HepG2 (cell line): ENCODE data around the gene VRK3. TPM values are rescaled to one million over a fixed set of nuclear protein-coding genes. Genes with fewer than 3 reads are reported as not detected.

Experiments
- ATAC-seq: fragments of 200-7000 bp; cut with Tn5 transposase; 3 replicates; pipeline ENCODE4 v1.9.1; 2020; ENCODE audit warnings: mild to moderate bottlenecking, moderate library complexity
- BruUV-seq: library from RNA; stranded (reverse); fragments of 400-500 nt; replicated peaks from 2 replicates; lab custom pipeline; 2021; lab: Mats Ljungman, UMichigan
- CTCF ChIA-PET: fragments of 300-600 bp; formaldehyde crosslinking; extraction: SDS; loops from one replicate; lab custom pipeline; 2021; ENCODE audit warnings: low total read pairs, inconsistent platforms, low intra/inter-chr PET ratio; lab: Yijun Ruan, JAX
- POLR2A ChIA-PET: fragments of 350-600 bp; sonication (Branson Sonifier 250); formaldehyde crosslinking; loops from one replicate; lab custom pipeline; 2020; ENCODE audit warnings: antibody characterized with exemption, inconsistent platforms; lab: Yijun Ruan, JAX
- DNase-seq: peaks from one replicate; pipeline ENCODE4 v3.0.0-alpha.2; 2015; ENCODE audit warnings: low spot score
- FAIRE-seq: peaks from 3 replicates; lab custom pipeline; 2011; peaks lifted over from hg19 to GRCh38; lab: Jason Lieb, UNC
- H2AFZ ChIP-seq: one replicate; pipeline ENCODE4 v1.6.1; 2011; ENCODE audit warnings: low read length, inconsistent platforms
- H3K27ac ChIP-seq: fragments of 300-600 bp; 3 replicates; pipeline ENCODE4 v1.8.0; 2011; ENCODE audit warnings: mixed run types, mild to moderate bottlenecking, mixed read lengths, low read length, inconsistent platforms; ENCODE audit not compliant: insufficient read depth; ENCODE audit errors: extremely low read length
- H3K27me3 ChIP-seq, 2 experiments: fragments of 200-600 bp in 1 of 2; 2 replicates in 1 of 2; 3 replicates in 1 of 2; pipeline versions ENCODE4 v1.6.0 to v1.8.0; 2011; ENCODE audit warnings: low read length in 2 of 2, mild to moderate bottlenecking in 2 of 2, moderate library complexity in 2 of 2, inconsistent platforms in 1 of 2; ENCODE audit not compliant: insufficient read depth in 2 of 2, control insufficient read depth in 1 of 2
- H3K36me3 ChIP-seq, 2 experiments: fragments of 200-600 bp in 1 of 2; replicated peaks in 1 of 2; 2 replicates in 1 of 2; 3 replicates in 1 of 2; pipeline versions ENCODE4 v1.5.1 to v1.8.0; 2011; ENCODE audit warnings: low read length in 2 of 2, inconsistent platforms in 1 of 2; ENCODE audit not compliant: insufficient read depth in 2 of 2, control insufficient read depth in 1 of 2
- H3K4me1 ChIP-seq: 2 replicates; pipeline ENCODE4 v1.5.1; 2012; ENCODE audit warnings: low read length, inconsistent platforms; ENCODE audit not compliant: insufficient read depth
- H3K4me2 ChIP-seq: 2 replicates; pipeline ENCODE4 v1.6.0; 2011; ENCODE audit warnings: low read depth, low read length, inconsistent platforms
- H3K4me3 ChIP-seq, 3 experiments: fragments of 200-600 bp in 1 of 3; sonication (generic), shearing (Covaris generic) in 1 of 3; replicated peaks in 1 of 3; 2 replicates each; pipeline ENCODE4 v1.5.1; 2011 to 2016; ENCODE audit warnings: low read length in 3 of 3, inconsistent platforms in 2 of 3, low read depth in 2 of 3, mild to moderate bottlenecking in 2 of 3, control low read depth in 1 of 3, mixed read lengths in 1 of 3; ENCODE audit not compliant: insufficient read depth in 1 of 3
- H3K79me2 ChIP-seq: one replicate; pipeline ENCODE4 v1.6.1; 2011; ENCODE audit warnings: low read length, inconsistent platforms; ENCODE audit not compliant: insufficient read depth
- H3K9ac ChIP-seq: 2 replicates; pipeline ENCODE4 v1.6.0; 2011; ENCODE audit warnings: mild to moderate bottlenecking, low read depth, low read length, inconsistent platforms; ENCODE audit not compliant: insufficient read depth
- H3K9me3 ChIP-seq: 2 replicates; pipeline ENCODE4 v1.5.1; 2012; ENCODE audit warnings: mild to moderate bottlenecking, low read length
- H4K20me1 ChIP-seq: 2 replicates; pipeline ENCODE4 v1.6.0; 2011; ENCODE audit warnings: inconsistent platforms, mild to moderate bottlenecking, low read length, moderate library complexity; ENCODE audit not compliant: insufficient read depth
- MAFF ChIP-seq: IDR thresholded peaks from 2 replicates; pipeline ENCODE4 v1.6.1; 2011; ENCODE audit warnings: low read depth, low read length, improper control_type of control experiment
- MAFK ChIP-seq, 2 experiments: IDR thresholded peaks in 1 of 2; conservative IDR thresholded peaks in 1 of 2; 2 replicates each; pipeline ENCODE4 v1.6.1; 2011; ENCODE audit warnings: improper control_type of control experiment in 2 of 2, low read length in 2 of 2
- MYNN ChIP-seq: sonication (generic); formaldehyde crosslinking; IDR thresholded peaks from 2 replicates; pipeline ENCODE4 v1.4.0; 2020; ENCODE audit warnings: mild to moderate bottlenecking, low read depth, missing genetic modification reagents
- NKX3-1 ChIP-seq: sonication (generic); formaldehyde crosslinking; IDR thresholded peaks from 2 replicates; pipeline ENCODE4 v1.5.0; 2020; ENCODE audit warnings: missing genetic modification reagents
- PHB2 ChIP-seq: fragments of 450-650 bp; IDR thresholded peaks from 2 replicates; pipeline ENCODE4 v1.6.1; 2018; ENCODE audit not compliant: partially characterized antibody
- SNAI1 ChIP-seq: sonication (generic); formaldehyde crosslinking; IDR thresholded peaks from 2 replicates; pipeline ENCODE4 v1.5.0; 2020; ENCODE audit warnings: mild to moderate bottlenecking, missing genetic modification reagents, borderline replicate concordance
- ZFAT ChIP-seq: sonication (generic); formaldehyde crosslinking; conservative IDR thresholded peaks from 2 replicates; pipeline ENCODE4 v1.8.1; 2023; ENCODE audit warnings: missing genetic modification reagents, inconsistent platforms
- ZNF263 ChIP-seq: sonication (generic); formaldehyde crosslinking; IDR thresholded peaks from 2 replicates; pipeline ENCODE4 v1.4.0; 2020; ENCODE audit warnings: missing genetic modification reagents
- WGBS: methylation state at CpG from one replicate; pipeline ENCODE4 v1.1.6; 2017; ENCODE audit warnings: low lambda C conversion rate; 5-methylcytosine and 5-hydroxymethylcytosine counted together
- in situ Hi-C: cut with HindIII; loops from 2 replicates; pipeline ENCODE4 v1.10.0; 2017; ENCODE audit warnings: low pct_unique_long_range_greater_than_20kb; ENCODE audit not compliant: extremely low pct_ligation_motif_present
- intact Hi-C: fragments of 100-400 bp; cut with micrococcal nuclease; formaldehyde crosslinking; loops from one replicate; pipeline ENCODE4 v1.10.0; 2022; ENCODE audit not compliant: unreplicated experiment
- polyA plus RNA-seq, 8 experiments: library from polyadenylated mRNA; depleted of rRNA in 3 of 8; stranded (reverse) in 7 of 8; unstranded in 1 of 8; fragments of >200 nt; fragmentation: Illumina TruSeq in 4 of 8; extraction: Trizol in 4 of 8; gene quantifications; 2 replicates each; pipeline versions ENCODE4 v1.2.1 to v1.2.3, GENCODE V29; 2011 to 2016; ENCODE audit warnings: low read depth in 4 of 8, missing spikeins in 1 of 8, mixed read lengths in 1 of 8; ENCODE audit not compliant: insufficient read depth in 1 of 8
- total RNA-seq, 5 experiments: library from RNA; depleted of rRNA; stranded (reverse); fragments of >200 nt; fragmentation: Illumina TruSeq; extraction: Trizol; gene quantifications; 2 replicates each; pipeline ENCODE4 v1.2.3, GENCODE V29; 2016; ENCODE audit warnings: low read depth in 1 of 5
- TF ChIP-seq, protein P1 (sequence below): IDR thresholded peaks from 2 replicates; pipeline ENCODE4 v1.6.1; 2012; ENCODE audit warnings: inconsistent platforms

The VRK3 gene
- total and polyA plus RNA-seq, 2 of the 13 experiments (the other 11 are each of a cell fraction or from before 2014, with no cell fraction given): 23.8 to 28.3 TPM

DNA sequence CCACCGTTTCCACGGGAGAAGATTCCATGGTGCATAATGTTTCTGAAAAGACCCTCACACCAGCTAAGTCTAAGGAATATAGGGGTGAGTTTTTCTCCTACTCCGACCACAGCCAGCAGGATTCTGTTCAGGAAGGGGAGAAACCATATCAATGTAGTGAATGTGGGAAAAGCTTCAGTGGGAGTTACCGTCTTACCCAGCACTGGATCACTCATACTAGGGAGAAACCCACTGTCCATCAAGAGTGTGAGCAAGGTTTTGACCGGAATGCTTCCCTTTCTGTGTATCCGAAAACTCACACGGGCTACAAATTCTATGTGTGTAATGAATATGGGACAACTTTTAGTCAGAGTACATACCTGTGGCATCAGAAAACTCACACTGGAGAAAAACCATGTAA lies 19.8 kb upstream of the VRK3 start:
- in situ Hi-C loops: no loop called here
- H3K36me3 ChIP-seq: peaks cover 41 to 64% of the 10 kb centered on the region in 2 experiments
- H3K9ac ChIP-seq: no peak overlapping the region
- no peaks in the 10 kb centered on the region for H3K9me3 ChIP-seq
- H3K4me1 ChIP-seq: peaks cover 6% of the 10 kb centered on the region
- H2AFZ ChIP-seq: no peak overlapping the region
- no peaks in the 10 kb centered on the region for H4K20me1 ChIP-seq
- H3K4me2 ChIP-seq: no peak overlapping the region
- FAIRE-seq: no peak
- TF ChIP-seq ZNF263 (CRISPR knock-in tag) (no peak), SNAI1 (CRISPR knock-in tag) (no peak), PHB2 (no peak), MYNN (CRISPR knock-in tag) (no peak), ZFAT (CRISPR knock-in tag) (no peak)
- TF ChIP-seq, all 625 proteins: peak for 0
- POLR2A ChIA-PET: no interaction called here
- no peaks in the 10 kb centered on the region for H3K27me3 ChIP-seq
- 96% methylated on average over 7 of the region's 7 CpGs for WGBS
- no peak overlapping the region for H3K27ac ChIP-seq
- H3K4me3 ChIP-seq: no peak overlapping the region
- no peak for ATAC-seq
- CTCF ChIA-PET: no interaction called here
- no peaks in the 10 kb centered on the region for H3K79me2 ChIP-seq
- no TSS peak for BruUV-seq
- intact Hi-C loops: no loop called here
- no peak for DNase-seq

DNA sequence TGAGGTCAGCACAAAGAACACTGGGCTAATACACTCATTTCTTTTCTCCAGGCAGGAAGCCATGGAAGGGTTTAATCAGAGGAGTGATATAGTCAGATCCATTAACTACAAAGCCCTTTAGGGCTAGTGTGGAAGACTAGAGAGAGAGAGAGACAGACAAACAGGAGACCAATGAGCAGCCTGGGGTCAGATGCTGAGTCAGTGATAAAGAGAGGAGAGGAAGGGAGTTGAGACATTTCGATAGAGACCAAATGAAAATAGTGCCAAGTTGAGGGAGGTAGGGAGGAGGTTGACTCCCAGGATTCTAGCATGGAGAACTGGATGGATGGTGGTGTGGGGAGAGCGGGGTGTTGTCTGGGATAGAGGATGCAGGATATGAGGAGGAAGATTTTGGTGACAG lies 18.8 kb upstream of the VRK3 start:
- BruUV-seq: no TSS peak
- H2AFZ ChIP-seq: no peak overlapping the region
- no peak for ATAC-seq
- no peak for DNase-seq
- no peak for TF ChIP-seq NKX3-1
- 0 out of 2 replicates have a peak, but pooled peaks have one; percentile 19 for TF ChIP-seq MAFF
- peak; percentile 25 to 64; a peak in 3 of 4 replicates for TF ChIP-seq MAFK (conservative IDR thresholded peaks at IDR 0.05 in 1 of 2, IDR thresholded peaks at IDR 0.05 in 1 of 2; ENCODE audit: low read length in 2 of 2)
- TF ChIP-seq, protein P1, sequence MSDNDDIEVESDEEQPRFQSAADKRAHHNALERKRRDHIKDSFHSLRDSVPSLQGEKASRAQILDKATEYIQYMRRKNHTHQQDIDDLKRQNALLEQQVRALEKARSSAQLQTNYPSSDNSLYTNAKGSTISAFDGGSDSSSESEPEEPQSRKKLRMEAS: no peak
- no peaks in the 10 kb centered on the region for H4K20me1 ChIP-seq
- FAIRE-seq: no peak
- H3K4me2 ChIP-seq: no peak overlapping the region
- H3K27me3 ChIP-seq: no peaks in the 10 kb centered on the region
- intact Hi-C loops: no loop called here
- peaks cover 16% of the 10 kb centered on the region for H3K4me1 ChIP-seq
- in situ Hi-C loops: no loop called here
- no peak overlapping the region for H3K9ac ChIP-seq
- H3K36me3 ChIP-seq: peaks cover 48 to 74% of the 10 kb centered on the region in 2 experiments
- 99% methylated on average over 2 of the region's 2 CpGs for WGBS
- H3K4me3 ChIP-seq: no peak overlapping the region
- no peak overlapping the region for H3K27ac ChIP-seq
- no peaks in the 10 kb centered on the region for H3K79me2 ChIP-seq
- POLR2A ChIA-PET: no interaction called here
- no peaks in the 10 kb centered on the region for H3K9me3 ChIP-seq
- CTCF ChIA-PET: no interaction called here
